Measurements from ENCODE around the gene ARMC9. TPM values are rescaled to one million over a fixed set of nuclear protein-coding genes. Genes with fewer than 3 reads are reported as not detected.
A peak's percentile ranks its signal among the peaks of the same experiment; 100 is the strongest.

ARMC9 gene
- total RNA-seq = 53.9 and 72.4 TPM in 2 replicates

GRCh38 chr2:231198291-231199173 lies at the start of gene ARMC9:
TSS of gene ARMC9 (plus strand) at chr2:231198631. CDS start at chr2:231206239, 7,608 bp downstream.

GRCh38 chr2:231395188-231396057 lies 197.0 kb downstream of the ARMC9 start, which contains the start of gene B3GNT7:
TSS of gene B3GNT7 (plus strand) at chr2:231395710. CDS start at chr2:231395804, 94 bp downstream.

Small RNA genes within 50 kb of the gene (small RNA-seq; reads per million reads assigned to genes)
- gene AC018738.1 (0.95 reads per million, percentile 40 among the genes with 10 or more reads in this experiment), gene MIR4777 (not detected)

Other genes with a start within 250 kb of the ARMC9 start
- not detected in 2 replicates for gene SPATA3, start 202.5 kb upstream of the ARMC9 start, total RNA-seq
- gene C2orf72, start 161.1 kb upstream of the ARMC9 start, total RNA-seq = 0.65 and 2.1 TPM in 2 replicates
- 130 and 142 TPM in 2 replicates for gene PSMD1, start 141.8 kb upstream of the ARMC9 start, total RNA-seq
- 1.2 and 1.3 TPM in 2 replicates for gene HTR2B, start 73.6 kb upstream of the ARMC9 start, total RNA-seq
- 0.43 and 0.78 TPM in 2 replicates for gene B3GNT7, start 197.1 kb downstream of the ARMC9 start, total RNA-seq